B cell (primary cell): ENCODE measurements around the gene CFAP74. TPM values are rescaled to one million over a fixed set of nuclear protein-coding genes. Genes with fewer than 3 reads are reported as not detected.

ENCODE experiments used
- ATAC-seq: fragments of 200-7000 bp; cut with Tn5 transposase; one replicate; pipeline ENCODE4 v1.10.0; 2021; ENCODE audit warnings: low read depth, mild to moderate bottlenecking, moderate number of reproducible peaks, moderate library complexity
- CTCF ChIA-PET: fragments of 350-600 bp; sonication (Branson Sonifier 250); formaldehyde crosslinking; loops from one replicate; lab custom pipeline; 2021; ENCODE audit warnings: antibody characterized with exemption, inconsistent platforms; lab: Charles Lee
- POLR2A ChIA-PET: fragments of 350-600 bp; sonication (Branson Sonifier 250); formaldehyde crosslinking; loops from one replicate; lab custom pipeline; 2021; ENCODE audit warnings: antibody characterized with exemption; lab: Charles Lee
- DNase-seq: peaks from one replicate; pipeline ENCODE4 v3.0.0; 2013
- H2AFZ ChIP-seq: 2 replicates; pipeline ENCODE4 v1.6.1; 2012; ENCODE audit warnings: mild to moderate bottlenecking, low read depth, low read length; ENCODE audit not compliant: insufficient read depth, poor library complexity, severe bottlenecking
- H3K27ac ChIP-seq, 2 donors: 1 replicate in 1 of 2; 2 replicates in 1 of 2; pipeline ENCODE4 v1.5.1; 2012 to 2013; ENCODE audit warnings: low read length in 2 of 2, mild to moderate bottlenecking in 2 of 2, moderate library complexity in 1 of 2
- H3K27me3 ChIP-seq, 4 experiments: fragments of 200-600 bp in 1 of 4; sonication (generic) in 1 of 4; replicated peaks in 1 of 4; 1 replicate in 2 of 4; 2 replicates in 2 of 4; pipeline versions ENCODE4 v1.6.1 to v1.7.0; 2013 to 2016; ENCODE audit warnings: low read length in 3 of 4, mild to moderate bottlenecking in 2 of 4, mixed read lengths in 1 of 4, moderate library complexity in 1 of 4; ENCODE audit not compliant: insufficient read depth in 4 of 4, control insufficient read depth in 3 of 4; ENCODE audit errors: control extremely low read depth in 1 of 4
- H3K36me3 ChIP-seq, 2 experiments: replicated peaks in 1 of 2; 1 replicate in 1 of 2; 2 replicates in 1 of 2; pipeline versions ENCODE4 v1.6.1 to v1.7.1; 2013; ENCODE audit warnings: low read length in 1 of 2; ENCODE audit not compliant: insufficient read depth in 2 of 2, control insufficient read depth in 1 of 2; ENCODE audit errors: control extremely low read depth in 1 of 2, extremely low read depth in 1 of 2
- H3K4me1 ChIP-seq, 2 donors: fragments of 200-600 bp in 1 of 2; sonication (generic) in 1 of 2; 1 replicate in 1 of 2; 2 replicates in 1 of 2; pipeline versions ENCODE4 v1.5.1 to v1.6.1; 2013 to 2017; ENCODE audit warnings: low read length in 2 of 2; ENCODE audit not compliant: control insufficient read depth in 2 of 2, insufficient read depth in 2 of 2
- H3K4me2 ChIP-seq: replicated peaks from 2 replicates; pipeline ENCODE3; 2012; ENCODE audit warnings: mild to moderate bottlenecking, low read depth, low read length; ENCODE audit not compliant: poor library complexity, severe bottlenecking
- H3K4me3 ChIP-seq, 5 experiments: fragments of 200-600 bp in 1 of 5; sonication (generic) in 1 of 5; 1 replicate in 3 of 5; 2 replicates in 2 of 5; pipeline versions ENCODE4 v1.5.1 to v1.7.0; 2011 to 2016; ENCODE audit warnings: low read length in 4 of 5, mild to moderate bottlenecking in 4 of 5, low read depth in 2 of 5, control low read depth in 1 of 5, moderate library complexity in 1 of 5; ENCODE audit not compliant: insufficient read depth in 1 of 5; ENCODE audit errors: control extremely low read depth in 1 of 5, extremely low read depth in 1 of 5
- H3K79me2 ChIP-seq: fragments of 200-600 bp; sonication (generic); one replicate; pipeline ENCODE4 v1.6.0; 2016; ENCODE audit warnings: low read length; ENCODE audit not compliant: control insufficient read depth, insufficient read depth
- H3K9ac ChIP-seq: fragments of 200-600 bp; sonication (generic); 2 replicates; pipeline ENCODE4 v1.6.1; 2017; ENCODE audit warnings: mild to moderate bottlenecking, low read length, moderate library complexity
- H3K9me3 ChIP-seq, 3 donors: one replicate each; pipeline versions ENCODE4 v1.6.1 to v1.7.1; 2013; ENCODE audit warnings: low read length in 2 of 3; ENCODE audit not compliant: control insufficient read depth in 2 of 3, insufficient read depth in 1 of 3; ENCODE audit errors: control extremely low read depth in 1 of 3
- H4K20me1 ChIP-seq: 2 replicates; pipeline ENCODE4 v1.6.0; 2012; ENCODE audit warnings: mild to moderate bottlenecking, low read length; ENCODE audit not compliant: insufficient read depth, control insufficient read depth, poor library complexity, severe bottlenecking
- H3K27ac Mint-ChIP-seq: one replicate; pipeline ENCODE4 v1.8.0; 2021; ENCODE audit warnings: mixed read lengths
- H3K27me3 Mint-ChIP-seq: one replicate; pipeline ENCODE4 v1.8.0; 2021; ENCODE audit warnings: mixed read lengths
- H3K4me1 Mint-ChIP-seq: one replicate; pipeline ENCODE4 v1.8.0; 2021; ENCODE audit warnings: mixed read lengths
- H3K4me3 Mint-ChIP-seq: one replicate; pipeline ENCODE4 v1.8.0; 2021; ENCODE audit warnings: mixed read lengths
- H3K9me3 Mint-ChIP-seq: one replicate; pipeline ENCODE4 v1.8.0; 2022; ENCODE audit warnings: mixed read lengths; ENCODE audit not compliant: insufficient read depth
- EZH2 ChIP-seq: IDR thresholded peaks from 2 replicates; pipeline ENCODE4 v1.6.1; 2012; ENCODE audit warnings: borderline replicate concordance, low read depth, mild to moderate bottlenecking, moderate library complexity, low read length; ENCODE audit not compliant: insufficient read depth, poor library complexity, severe bottlenecking
- WGBS: methylation state at CpG from one replicate; pipeline ENCODE4 v1.1.5; 2013; ENCODE audit warnings: missing lambda C conversion rate; ENCODE audit not compliant: insufficient coverage; 5-methylcytosine and 5-hydroxymethylcytosine counted together
- intact Hi-C: fragments of 100-400 bp; cut with micrococcal nuclease; formaldehyde crosslinking; loops from one replicate; pipeline ENCODE4 v1.10.0; 2022
- polyA plus RNA-seq: library from polyadenylated mRNA; depleted of rRNA; stranded (reverse); fragments of >200 nt; gene quantifications from 2 replicates; pipeline ENCODE4 v1.2.3, GENCODE V29; 2012
- total RNA-seq, 2 donors: library from RNA; stranded (reverse); fragments of 120-200 nt in 1 of 2; gene quantifications; 1 replicate in 1 of 2; 2 replicates in 1 of 2; pipeline versions ENCODE4 v1.2.3 to v1.2.4, GENCODE V29; 2013 to 2022
- TF ChIP-seq, protein P1 (sequence below): fragments of 200-600 bp; IDR thresholded peaks from one replicate; pipeline ENCODE4 v1.8.0; 2022; ENCODE audit warnings: antibody characterized with exemption, mild to moderate bottlenecking

CFAP74 gene
- total and polyA plus RNA-seq, 2 donors (not counting 1 experiment from before 2014, with no cell fraction given) = not detected

DNA sequence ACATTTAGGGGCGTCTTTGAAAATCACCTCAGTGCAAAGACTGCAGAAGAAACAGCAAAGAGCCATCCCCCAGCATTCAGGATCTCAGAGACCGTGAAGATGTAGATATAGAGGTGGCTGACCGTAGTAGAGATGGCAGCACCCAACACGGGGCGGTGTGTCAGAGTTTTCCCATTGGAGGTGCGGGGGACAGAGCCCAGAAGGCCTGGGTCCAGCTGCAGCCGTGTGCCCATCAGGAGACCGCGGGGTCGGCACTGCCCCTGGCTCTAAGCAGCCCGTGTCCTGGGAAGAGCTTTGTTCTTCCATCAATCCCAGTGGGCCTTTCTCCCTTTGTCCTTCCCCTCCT, 16.7 kb upstream of the CFAP74 start:
- Histone ChIP-seq H3K4me3 (no peak overlapping the region), H4K20me1 (no peaks in the 10 kb centered on the region), H3K27ac (no peak overlapping the region), H3K4me2 (peak overlapping the region; percentile 59), H3K9ac (no peak overlapping the region), H3K27me3 (peaks cover 0 to 66% (median 12%) of the 10 kb centered on the region in 4 experiments), H3K4me1 (peaks cover 10 to 17% of the 10 kb centered on the region in 2 donors), H3K79me2 (no peaks in the 10 kb centered on the region), H3K9me3 (peaks cover 0 to 4% (median 0%) of the 10 kb centered on the region in 3 donors), H2AFZ (no peak overlapping the region), H3K36me3 (no peaks in the 10 kb centered on the region)
- POLR2A ChIA-PET = no interaction called here
- no peaks in the 10 kb centered on the region for H3K9me3 Mint-ChIP-seq
- CTCF ChIA-PET = no interaction called here
- peaks cover 63% of the 10 kb centered on the region for H3K27me3 Mint-ChIP-seq
- H3K4me1 Mint-ChIP-seq = peaks cover 7% of the 10 kb centered on the region
- 80% methylated on average over 7 of the region's 11 CpGs for WGBS
- DNase-seq (no peak), ATAC-seq (no peak)
- intact Hi-C loops = no loop called here
- peak overlapping the region; percentile 34 for H3K4me3 Mint-ChIP-seq
- H3K27ac Mint-ChIP-seq = no peak overlapping the region
- TF ChIP-seq, protein P1, sequence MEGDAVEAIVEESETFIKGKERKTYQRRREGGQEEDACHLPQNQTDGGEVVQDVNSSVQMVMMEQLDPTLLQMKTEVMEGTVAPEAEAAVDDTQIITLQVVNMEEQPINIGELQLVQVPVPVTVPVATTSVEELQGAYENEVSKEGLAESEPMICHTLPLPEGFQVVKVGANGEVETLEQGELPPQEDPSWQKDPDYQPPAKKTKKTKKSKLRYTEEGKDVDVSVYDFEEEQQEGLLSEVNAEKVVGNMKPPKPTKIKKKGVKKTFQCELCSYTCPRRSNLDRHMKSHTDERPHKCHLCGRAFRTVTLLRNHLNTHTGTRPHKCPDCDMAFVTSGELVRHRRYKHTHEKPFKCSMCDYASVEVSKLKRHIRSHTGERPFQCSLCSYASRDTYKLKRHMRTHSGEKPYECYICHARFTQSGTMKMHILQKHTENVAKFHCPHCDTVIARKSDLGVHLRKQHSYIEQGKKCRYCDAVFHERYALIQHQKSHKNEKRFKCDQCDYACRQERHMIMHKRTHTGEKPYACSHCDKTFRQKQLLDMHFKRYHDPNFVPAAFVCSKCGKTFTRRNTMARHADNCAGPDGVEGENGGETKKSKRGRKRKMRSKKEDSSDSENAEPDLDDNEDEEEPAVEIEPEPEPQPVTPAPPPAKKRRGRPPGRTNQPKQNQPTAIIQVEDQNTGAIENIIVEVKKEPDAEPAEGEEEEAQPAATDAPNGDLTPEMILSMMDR = no peak
- no peak for TF ChIP-seq EZH2

DNA sequence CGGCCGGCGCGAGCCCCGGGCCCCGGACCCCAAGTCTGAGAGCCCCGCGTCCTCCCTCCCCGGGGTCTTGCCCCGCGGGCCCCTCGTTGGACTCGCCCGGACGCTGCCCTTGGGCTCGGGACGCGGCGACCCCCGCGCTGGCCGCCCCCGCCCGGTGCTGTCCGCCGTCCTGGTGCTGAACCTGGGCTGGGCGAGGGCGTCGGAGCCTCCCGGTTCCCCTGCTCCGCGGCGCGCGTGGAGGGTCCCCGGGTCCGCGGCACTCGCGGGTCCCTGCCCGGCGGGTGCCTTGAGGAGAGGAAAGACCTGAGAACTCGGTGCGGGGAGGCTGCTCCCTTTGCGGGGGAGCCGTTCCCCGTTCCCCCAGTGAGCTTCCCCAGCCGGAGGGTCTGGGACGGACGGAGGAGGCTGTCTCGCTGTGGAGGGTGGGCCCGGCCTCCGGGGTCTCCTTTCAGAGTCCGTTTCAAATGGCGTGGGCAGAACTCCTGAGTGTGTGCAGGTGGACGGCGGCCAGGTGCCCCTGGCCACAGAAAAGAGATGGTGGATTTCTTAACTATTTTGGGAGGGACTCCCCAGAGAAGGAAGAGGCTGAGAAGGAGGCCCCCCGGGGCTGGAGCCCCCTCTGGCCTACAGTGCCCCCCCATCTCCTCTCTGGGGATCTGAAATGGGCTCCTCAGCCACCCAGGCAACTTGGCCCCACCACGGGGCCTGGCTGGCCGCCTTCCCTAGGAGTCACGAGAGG, 16.2 kb upstream of the CFAP74 start:
- ATAC-seq (peak; percentile 17), DNase-seq (no peak)
- CTCF ChIA-PET = no interaction called here
- Histone ChIP-seq H3K79me2 (no peaks in the 10 kb centered on the region), H4K20me1 (no peaks in the 10 kb centered on the region), H2AFZ (no peak overlapping the region), H3K27me3 (peaks cover 0 to 64% (median 12%) of the 10 kb centered on the region in 4 experiments), H3K9ac (no peak overlapping the region), H3K9me3 (peaks cover 0 to 4% (median 0%) of the 10 kb centered on the region in 3 donors), H3K27ac (no peak overlapping the region), H3K4me2 (peak overlapping the region; percentile 59), H3K4me1 (peaks cover 7 to 16% of the 10 kb centered on the region in 2 donors), H3K4me3 (no peak overlapping the region), H3K36me3 (no peaks in the 10 kb centered on the region)
- WGBS = 15% methylated on average over 56 of the region's 61 CpGs
- POLR2A ChIA-PET = no interaction called here
- H3K27me3 Mint-ChIP-seq = peaks cover 67% of the 10 kb centered on the region
- no peak overlapping the region for H3K27ac Mint-ChIP-seq
- H3K9me3 Mint-ChIP-seq = no peaks in the 10 kb centered on the region
- peak overlapping the region; percentile 34 for H3K4me3 Mint-ChIP-seq
- intact Hi-C loops = no loop called here
- TF ChIP-seq, protein P1 = no peak
- TF ChIP-seq EZH2 = no peak
- H3K4me1 Mint-ChIP-seq = peaks cover 7% of the 10 kb centered on the region
